ENCODE data around the gene OAS1.

DNA sequence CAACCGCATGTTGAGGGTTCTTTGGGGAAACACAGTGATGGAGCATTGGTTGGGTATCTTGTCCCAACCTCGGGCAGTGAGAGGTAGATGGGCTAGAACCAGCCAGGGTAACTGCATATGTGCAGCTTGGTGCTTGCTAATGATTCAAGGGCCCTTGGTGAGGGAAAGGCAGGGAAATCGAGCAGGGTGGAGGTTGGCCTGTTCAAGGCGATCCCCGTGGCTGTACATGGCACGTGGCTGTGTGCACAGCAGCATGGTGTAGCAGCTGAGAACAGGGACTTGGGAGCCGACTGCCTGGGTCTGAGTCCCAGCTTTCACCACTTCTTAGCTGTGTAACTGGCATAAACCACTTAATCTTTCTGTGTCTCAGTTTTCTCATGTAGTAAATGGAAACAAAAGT, 45.5 kb upstream of the OAS1 start:
- no peak for TF ChIP-seq ZSCAN30 (tag by site-specific recombination; IDR thresholded peaks at IDR 0.05)
- TF ChIP-seq, protein P1, sequence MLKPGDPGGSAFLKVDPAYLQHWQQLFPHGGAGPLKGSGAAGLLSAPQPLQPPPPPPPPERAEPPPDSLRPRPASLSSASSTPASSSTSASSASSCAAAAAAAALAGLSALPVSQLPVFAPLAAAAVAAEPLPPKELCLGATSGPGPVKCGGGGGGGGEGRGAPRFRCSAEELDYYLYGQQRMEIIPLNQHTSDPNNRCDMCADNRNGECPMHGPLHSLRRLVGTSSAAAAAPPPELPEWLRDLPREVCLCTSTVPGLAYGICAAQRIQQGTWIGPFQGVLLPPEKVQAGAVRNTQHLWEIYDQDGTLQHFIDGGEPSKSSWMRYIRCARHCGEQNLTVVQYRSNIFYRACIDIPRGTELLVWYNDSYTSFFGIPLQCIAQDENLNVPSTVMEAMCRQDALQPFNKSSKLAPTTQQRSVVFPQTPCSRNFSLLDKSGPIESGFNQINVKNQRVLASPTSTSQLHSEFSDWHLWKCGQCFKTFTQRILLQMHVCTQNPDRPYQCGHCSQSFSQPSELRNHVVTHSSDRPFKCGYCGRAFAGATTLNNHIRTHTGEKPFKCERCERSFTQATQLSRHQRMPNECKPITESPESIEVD (tag by site-specific recombination; IDR thresholded peaks at IDR 0.05) = no peak
- TF ChIP-seq, protein P2, sequence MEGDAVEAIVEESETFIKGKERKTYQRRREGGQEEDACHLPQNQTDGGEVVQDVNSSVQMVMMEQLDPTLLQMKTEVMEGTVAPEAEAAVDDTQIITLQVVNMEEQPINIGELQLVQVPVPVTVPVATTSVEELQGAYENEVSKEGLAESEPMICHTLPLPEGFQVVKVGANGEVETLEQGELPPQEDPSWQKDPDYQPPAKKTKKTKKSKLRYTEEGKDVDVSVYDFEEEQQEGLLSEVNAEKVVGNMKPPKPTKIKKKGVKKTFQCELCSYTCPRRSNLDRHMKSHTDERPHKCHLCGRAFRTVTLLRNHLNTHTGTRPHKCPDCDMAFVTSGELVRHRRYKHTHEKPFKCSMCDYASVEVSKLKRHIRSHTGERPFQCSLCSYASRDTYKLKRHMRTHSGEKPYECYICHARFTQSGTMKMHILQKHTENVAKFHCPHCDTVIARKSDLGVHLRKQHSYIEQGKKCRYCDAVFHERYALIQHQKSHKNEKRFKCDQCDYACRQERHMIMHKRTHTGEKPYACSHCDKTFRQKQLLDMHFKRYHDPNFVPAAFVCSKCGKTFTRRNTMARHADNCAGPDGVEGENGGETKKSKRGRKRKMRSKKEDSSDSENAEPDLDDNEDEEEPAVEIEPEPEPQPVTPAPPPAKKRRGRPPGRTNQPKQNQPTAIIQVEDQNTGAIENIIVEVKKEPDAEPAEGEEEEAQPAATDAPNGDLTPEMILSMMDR (tag by site-specific recombination; IDR thresholded peaks at IDR 0.05) = no peak
- TF ChIP-seq SETDB1 (IDR thresholded peaks at IDR 0.05; ENCODE audit: insufficient read length, low read length) = no peak
- TF ChIP-seq ZNF596 (tag by site-specific recombination; IDR thresholded peaks at IDR 0.05) = no peak
